ENCODE measurements around the gene CDKL5.

CDKL5 gene

DNA sequence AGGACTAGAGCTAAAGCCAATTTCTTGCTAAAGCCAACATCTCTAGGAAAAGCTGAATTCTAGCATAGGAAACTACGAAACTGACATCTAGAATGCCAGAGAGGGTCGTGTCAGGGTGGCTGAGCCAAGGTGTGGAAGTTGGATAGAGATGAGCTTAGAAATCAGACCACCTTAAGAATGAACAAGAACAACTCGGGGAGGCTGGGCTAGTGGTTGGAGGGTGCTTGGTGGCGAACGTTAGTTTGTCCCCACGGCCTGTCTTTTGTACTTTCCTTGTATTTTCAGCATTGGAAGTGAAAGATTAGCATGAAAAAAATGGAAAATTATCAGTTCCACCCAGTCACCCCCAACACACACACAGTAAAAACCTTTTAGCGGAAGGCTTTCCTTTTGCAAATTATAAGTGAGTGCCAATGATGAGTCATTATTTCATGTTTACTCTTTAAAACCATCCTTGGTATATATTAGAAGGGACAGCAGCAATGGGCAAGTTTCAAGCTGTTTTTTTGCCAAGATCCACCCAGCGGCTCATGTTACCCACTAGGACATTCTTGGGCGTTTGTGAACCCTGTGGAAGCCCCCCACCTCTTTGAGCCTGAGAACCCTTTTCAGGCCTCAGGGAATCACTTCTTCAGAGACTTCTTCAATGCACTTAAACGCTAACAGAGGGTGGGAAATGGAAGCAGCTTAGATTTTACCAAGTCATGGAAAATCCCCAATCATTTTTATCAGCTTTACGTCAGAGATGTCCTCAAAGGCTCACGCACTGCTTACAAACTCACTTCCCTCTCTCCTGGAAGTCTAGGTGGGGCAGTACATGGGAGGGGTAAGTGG is 277.2 kb downstream of the CDKL5 start:
- no peak for DNase-seq
